Measurements from ENCODE around the gene IFITM2. TPM values are rescaled to one million over a fixed set of nuclear protein-coding genes. Genes with fewer than 3 reads are reported as not detected.

IFITM2 gene
- total and polyA plus RNA-seq, 10 donors, result 507 to 1,635 (median 979) TPM

- Histone ChIP-seq H3K27me3 (replicated peaks in 1 of 7) (peaks cover 0 to 95% (median 44%) of the 10 kb centered on the region in 7 donors), H3K9me3 (no peaks in the 10 kb centered on the region), H3K27ac (no peak overlapping the region), H3K4me1 (peaks cover 26 to 97% (median 51%) of the 10 kb centered on the region in 6 donors), H3K36me3 (peaks cover 0 to 36% (median 0%) of the 10 kb centered on the region in 6 donors), H3K4me3 (no peak overlapping the region)
- DNase-seq, result peak; percentile 69
- 77 to 86% (median 85%) methylated on average over 22 to 23 of the region's 23 CpGs for WGBS, 5 donors
- intact Hi-C loops (cut with DNase I; ENCODE audit: low total_unique reads), result no loop called here
- no peak for TF ChIP-seq CTCF (IDR thresholded peaks at IDR 0.05 in 8 of 11, conservative IDR thresholded peaks at IDR 0.05 in 3 of 11)
- peak in 1 of 3 donors; percentile 24 for TF ChIP-seq POLR2AphosphoS5 (IDR thresholded peaks at IDR 0.05)
Observed at GRCh38 chr11:283405-284104, 24.1 kb upstream of the IFITM2 start.

- Histone ChIP-seq H3K36me3 (peaks cover 0 to 36% (median 0%) of the 10 kb centered on the region in 6 donors), H3K27me3 (replicated peaks in 1 of 7) (peaks cover 0 to 87% (median 36%) of the 10 kb centered on the region in 7 donors), H3K9me3 (no peaks in the 10 kb centered on the region), H3K27ac (no peak overlapping the region), H3K4me1 (peaks cover 24 to 91% (median 45%) of the 10 kb centered on the region in 6 donors), H3K4me3 (no peak overlapping the region)
- WGBS, 5 donors, result 83 to 89% (median 85%) methylated on average over 16 to 24 of the region's 24 CpGs
- TF ChIP-seq CTCF (IDR thresholded peaks at IDR 0.05 in 8 of 11, conservative IDR thresholded peaks at IDR 0.05 in 3 of 11), result no peak
- peak in 1 of 3 donors; percentile 63 for TF ChIP-seq POLR2AphosphoS5 (IDR thresholded peaks at IDR 0.05)
- DNase-seq, result peak; percentile 77
- intact Hi-C loops (cut with DNase I; ENCODE audit: low total_unique reads), result no loop called here
Observed at GRCh38 chr11:284105-285020, 23.3 kb upstream of the IFITM2 start.

- Histone ChIP-seq H3K9me3 (no peaks in the 10 kb centered on the region), H3K36me3 (peaks cover 0 to 41% (median 0%) of the 10 kb centered on the region in 6 donors), H3K27ac (no peak overlapping the region), H3K4me1 (peaks cover 21 to 91% (median 45%) of the 10 kb centered on the region in 6 donors), H3K27me3 (replicated peaks in 1 of 7) (peaks cover 0 to 78% (median 27%) of the 10 kb centered on the region in 7 donors), H3K4me3 (no peak overlapping the region)
- whole genome bisulfite sequencing, 5 donors, result 83 to 89% (median 89%) methylated on average over 16 to 29 of the region's 29 CpGs
- TF ChIP-seq POLR2A (IDR thresholded peaks at IDR 0.05), result no peak
- peak in 1 of 3 donors; percentile 27 for TF ChIP-seq POLR2AphosphoS5 (IDR thresholded peaks at IDR 0.05)
- no peak for TF ChIP-seq CTCF (IDR thresholded peaks at IDR 0.05 in 8 of 11, conservative IDR thresholded peaks at IDR 0.05 in 3 of 11)
- peak; percentile 64 for DNase-seq
- intact Hi-C loops (cut with DNase I; ENCODE audit: low total_unique reads), result no loop called here
Observed at GRCh38 chr11:285021-285893, 22.4 kb upstream of the IFITM2 start.

Measured in spleen (tissue), 11 donors.